ENCODE results near the gene CPTP. TPM values are rescaled to one million over a fixed set of nuclear protein-coding genes. Genes with fewer than 3 reads are reported as not detected.
A peak's percentile ranks its signal among the peaks of the same experiment; 100 is the strongest.

The CPTP gene
- total RNA-seq, 1 experiment from 2014 or later = 16.8 TPM

DNA sequence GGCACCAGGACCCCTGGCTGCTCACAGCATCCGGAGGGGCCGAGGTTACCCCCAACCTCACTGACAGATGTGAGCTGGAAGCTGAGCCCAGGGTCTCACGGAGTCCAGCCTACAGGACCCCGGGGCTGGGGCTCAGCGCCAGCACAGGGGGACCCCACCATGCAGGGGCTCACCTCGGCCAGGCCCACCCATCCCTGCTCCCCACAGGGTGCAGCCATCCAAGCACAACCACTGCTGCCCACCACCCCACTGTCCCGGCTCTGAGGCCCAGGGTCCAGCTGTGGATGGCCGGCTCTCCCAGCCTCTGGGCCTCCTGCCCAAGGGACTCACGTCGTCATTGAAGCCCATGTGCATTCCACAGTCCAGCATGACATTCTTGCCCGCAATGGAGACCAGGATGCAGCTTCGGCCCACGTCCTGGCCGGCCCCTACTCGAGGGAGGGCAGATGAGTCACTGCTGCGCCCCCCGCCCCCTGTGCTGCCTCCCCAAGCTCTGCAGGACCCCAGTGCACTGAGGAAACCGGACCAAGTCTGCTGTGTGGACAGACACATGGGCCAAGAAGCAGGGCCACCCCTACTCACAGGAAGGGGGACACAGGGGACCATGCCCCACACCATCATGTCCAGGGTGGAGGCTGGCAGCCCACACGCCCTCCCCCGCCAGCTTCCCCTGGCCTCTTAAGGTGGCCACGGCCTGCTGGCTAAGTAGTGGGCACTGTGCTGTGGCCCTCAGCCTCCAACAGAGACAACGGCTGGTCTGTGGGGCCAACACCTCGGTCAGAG, 3.7 kb upstream of the CPTP start:
- TF ChIP-seq, protein P1, sequence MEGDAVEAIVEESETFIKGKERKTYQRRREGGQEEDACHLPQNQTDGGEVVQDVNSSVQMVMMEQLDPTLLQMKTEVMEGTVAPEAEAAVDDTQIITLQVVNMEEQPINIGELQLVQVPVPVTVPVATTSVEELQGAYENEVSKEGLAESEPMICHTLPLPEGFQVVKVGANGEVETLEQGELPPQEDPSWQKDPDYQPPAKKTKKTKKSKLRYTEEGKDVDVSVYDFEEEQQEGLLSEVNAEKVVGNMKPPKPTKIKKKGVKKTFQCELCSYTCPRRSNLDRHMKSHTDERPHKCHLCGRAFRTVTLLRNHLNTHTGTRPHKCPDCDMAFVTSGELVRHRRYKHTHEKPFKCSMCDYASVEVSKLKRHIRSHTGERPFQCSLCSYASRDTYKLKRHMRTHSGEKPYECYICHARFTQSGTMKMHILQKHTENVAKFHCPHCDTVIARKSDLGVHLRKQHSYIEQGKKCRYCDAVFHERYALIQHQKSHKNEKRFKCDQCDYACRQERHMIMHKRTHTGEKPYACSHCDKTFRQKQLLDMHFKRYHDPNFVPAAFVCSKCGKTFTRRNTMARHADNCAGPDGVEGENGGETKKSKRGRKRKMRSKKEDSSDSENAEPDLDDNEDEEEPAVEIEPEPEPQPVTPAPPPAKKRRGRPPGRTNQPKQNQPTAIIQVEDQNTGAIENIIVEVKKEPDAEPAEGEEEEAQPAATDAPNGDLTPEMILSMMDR (IDR thresholded peaks at IDR 0.05; ENCODE audit: insufficient read depth in 1 of 2, low read depth in 1 of 2, low read length in 1 of 2, severe bottlenecking in 1 of 2, unreplicated experiment in 1 of 2) = no peak
- Histone ChIP-seq H3K36me3 (ENCODE audit: control insufficient read depth, insufficient read depth, low read length) (no peaks in the 10 kb centered on the region), H3K4me3 (ENCODE audit: low read depth, low read length) (no peak overlapping the region), H3K27me3 (replicated peaks; ENCODE audit: control insufficient read depth, insufficient read depth, low read length) (no peaks in the 10 kb centered on the region), H3K9me3 (no peaks in the 10 kb centered on the region), H3K4me1 (0 out of 2 replicates have a peak, but pooled peaks cover 5% of the 10 kb centered on the region)
- H3K36me3 Mint-ChIP-seq (ENCODE audit: insufficient read depth, unreplicated experiment) = peaks cover 56% of the 10 kb centered on the region
- BruUV-seq (replicated peaks) = no TSS peak
- peaks cover 7% of the 10 kb centered on the region for H3K4me1 Mint-ChIP-seq (ENCODE audit: low read depth, unreplicated experiment)
- ChIA-PET POLR2A (no interaction called here), CTCF (no interaction called here)
- no peaks in the 10 kb centered on the region for H3K27me3 Mint-ChIP-seq (ENCODE audit: insufficient read depth, unreplicated experiment)
- DNase-seq = no peak
- H3K4me3 Mint-ChIP-seq (ENCODE audit: unreplicated experiment) = no peak overlapping the region
- no peaks in the 10 kb centered on the region for H3K9me3 Mint-ChIP-seq (ENCODE audit: unreplicated experiment)
- intact Hi-C loops (cut with micrococcal nuclease; ENCODE audit: unreplicated experiment) = no loop called here
- no peak overlapping the region for H3K27ac Mint-ChIP-seq (ENCODE audit: unreplicated experiment)

DNA sequence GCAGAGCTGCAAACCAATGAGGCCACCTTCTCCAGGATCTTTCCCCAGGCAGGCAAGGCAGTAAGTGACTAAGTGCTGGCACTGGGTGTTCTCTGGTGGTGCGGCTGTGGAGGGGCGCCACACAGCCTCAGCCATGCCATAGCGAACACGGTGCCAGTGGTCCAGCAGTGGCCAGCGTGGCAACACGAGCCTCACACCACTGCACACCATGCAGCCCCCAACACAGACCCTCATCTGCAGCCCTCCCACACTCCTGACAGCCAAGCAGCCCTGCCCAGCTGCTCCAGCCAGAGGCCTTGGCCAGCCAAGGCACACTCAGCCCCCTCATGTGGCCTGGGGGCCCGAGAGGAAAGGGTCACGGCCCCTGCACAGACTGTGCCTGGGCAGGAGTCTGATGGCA, 3.1 kb upstream of the CPTP start:
- no peaks in the 10 kb centered on the region for H3K36me3 ChIP-seq (ENCODE audit: control insufficient read depth, insufficient read depth, low read length)
- ChIA-PET POLR2A (no interaction called here), CTCF (no interaction called here)
- no TSS peak for BruUV-seq (replicated peaks)
- H3K4me1 ChIP-seq = 0 out of 2 replicates have a peak, but pooled peaks cover 5% of the 10 kb centered on the region
- H3K9me3 ChIP-seq = no peaks in the 10 kb centered on the region
- no peak overlapping the region for H3K27ac Mint-ChIP-seq (ENCODE audit: unreplicated experiment)
- H3K27me3 Mint-ChIP-seq (ENCODE audit: insufficient read depth, unreplicated experiment) = no peaks in the 10 kb centered on the region
- no peaks in the 10 kb centered on the region for H3K9me3 Mint-ChIP-seq (ENCODE audit: unreplicated experiment)
- peaks cover 51% of the 10 kb centered on the region for H3K36me3 Mint-ChIP-seq (ENCODE audit: insufficient read depth, unreplicated experiment)
- H3K27me3 ChIP-seq (replicated peaks; ENCODE audit: control insufficient read depth, insufficient read depth, low read length) = no peaks in the 10 kb centered on the region
- intact Hi-C loops (cut with micrococcal nuclease; ENCODE audit: unreplicated experiment) = no loop called here
- TF ChIP-seq, protein P1 (IDR thresholded peaks at IDR 0.05; ENCODE audit: insufficient read depth in 1 of 2, low read depth in 1 of 2, low read length in 1 of 2, severe bottlenecking in 1 of 2, unreplicated experiment in 1 of 2) = no peak
- no peak overlapping the region for H3K4me3 ChIP-seq (ENCODE audit: low read depth, low read length)
- DNase-seq = no peak
- no peak overlapping the region for H3K4me3 Mint-ChIP-seq (ENCODE audit: unreplicated experiment)
- H3K4me1 Mint-ChIP-seq (ENCODE audit: low read depth, unreplicated experiment) = peaks cover 7% of the 10 kb centered on the region

DNA sequence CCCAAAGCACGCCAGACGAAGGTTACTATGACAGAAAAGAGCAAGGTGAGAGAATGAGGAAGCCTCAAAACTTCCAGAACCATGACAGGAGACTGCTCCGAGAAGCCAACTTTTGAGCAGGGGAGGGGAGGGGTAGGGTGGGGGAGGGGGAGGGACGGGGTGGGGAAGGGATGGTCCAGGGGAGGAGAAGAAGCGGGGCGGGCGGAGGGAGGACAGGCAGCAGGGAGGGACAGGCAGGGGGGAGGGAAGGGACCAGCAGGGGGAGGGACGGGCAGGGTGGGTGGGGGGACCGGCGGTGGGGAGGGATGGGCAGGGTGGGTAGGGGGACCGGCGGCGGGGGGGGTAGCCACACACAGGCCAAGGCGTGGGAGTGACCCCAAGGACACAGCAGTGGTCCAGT, 2.2 kb upstream of the CPTP start:
- no peak for DNase-seq
- ChIA-PET POLR2A (no interaction called here), CTCF (no interaction called here)
- Mint-ChIP-seq H3K27me3 (ENCODE audit: insufficient read depth, unreplicated experiment) (no peaks in the 10 kb centered on the region), H3K4me1 (ENCODE audit: low read depth, unreplicated experiment) (peaks cover 7% of the 10 kb centered on the region), H3K27ac (ENCODE audit: unreplicated experiment) (peak overlapping the region; percentile 45), H3K4me3 (ENCODE audit: unreplicated experiment) (peak overlapping the region; percentile 81), H3K36me3 (ENCODE audit: insufficient read depth, unreplicated experiment) (peaks cover 49% of the 10 kb centered on the region), H3K9me3 (ENCODE audit: unreplicated experiment) (no peaks in the 10 kb centered on the region)
- H3K9me3 ChIP-seq = no peaks in the 10 kb centered on the region
- TF ChIP-seq, protein P1 (IDR thresholded peaks at IDR 0.05; ENCODE audit: insufficient read depth in 1 of 2, low read depth in 1 of 2, low read length in 1 of 2, severe bottlenecking in 1 of 2, unreplicated experiment in 1 of 2) = no peak
- 0 out of 2 replicates have a peak, but pooled peaks cover 5% of the 10 kb centered on the region for H3K4me1 ChIP-seq
- no peaks in the 10 kb centered on the region for H3K36me3 ChIP-seq (ENCODE audit: control insufficient read depth, insufficient read depth, low read length)
- no peak overlapping the region for H3K4me3 ChIP-seq (ENCODE audit: low read depth, low read length)
- intact Hi-C loops (cut with micrococcal nuclease; ENCODE audit: unreplicated experiment) = no loop called here
- BruUV-seq (replicated peaks) = no TSS peak
- no peaks in the 10 kb centered on the region for H3K27me3 ChIP-seq (replicated peaks; ENCODE audit: control insufficient read depth, insufficient read depth, low read length)
